Activated gamma-delta T cell (primary cell): ENCODE results near the gene MLYCD.

Experiments used
- DNase-seq: peaks from one replicate; lab custom pipeline; 2025; lab: John Stamatoyannopoulos, UW

Gene MLYCD

DNA sequence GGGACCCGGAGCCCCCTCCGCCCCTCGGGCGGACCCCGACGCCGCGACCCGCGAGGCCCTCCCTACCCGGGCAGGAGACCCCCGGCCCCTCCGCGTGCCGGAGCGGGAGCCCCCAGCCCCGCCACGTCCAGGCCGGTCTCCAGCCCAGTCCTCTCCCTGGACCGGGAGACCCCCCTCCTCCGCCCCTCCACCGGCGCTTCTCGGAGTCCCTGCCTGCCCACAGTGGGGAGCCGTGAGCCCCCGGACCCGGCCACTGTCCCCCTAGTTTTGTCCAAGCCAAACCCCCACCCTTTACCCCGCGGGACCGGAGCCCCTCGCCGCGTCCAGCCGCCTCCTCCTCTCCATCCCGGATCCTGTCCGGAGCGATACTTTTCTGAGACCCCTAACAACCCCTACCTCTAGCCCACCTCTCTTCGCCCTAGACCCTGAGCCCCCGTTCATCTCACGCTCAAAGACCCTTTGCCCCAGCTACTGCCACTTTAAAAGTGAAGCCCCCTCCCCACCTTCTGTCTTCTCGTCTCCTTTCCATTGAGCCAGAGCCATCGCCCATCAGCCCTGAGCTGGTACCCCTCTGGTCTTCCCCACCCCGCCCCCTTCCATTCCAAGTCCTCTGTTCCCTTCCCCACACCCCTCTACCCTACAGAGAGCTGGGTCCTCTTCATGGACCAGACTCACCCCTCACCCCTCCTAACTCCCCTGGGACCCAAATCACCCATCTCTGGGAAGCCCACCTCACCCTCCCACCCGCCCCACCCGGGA is 70.2 kb downstream of the MLYCD start:
- DNase-seq, result no peak

DNA sequence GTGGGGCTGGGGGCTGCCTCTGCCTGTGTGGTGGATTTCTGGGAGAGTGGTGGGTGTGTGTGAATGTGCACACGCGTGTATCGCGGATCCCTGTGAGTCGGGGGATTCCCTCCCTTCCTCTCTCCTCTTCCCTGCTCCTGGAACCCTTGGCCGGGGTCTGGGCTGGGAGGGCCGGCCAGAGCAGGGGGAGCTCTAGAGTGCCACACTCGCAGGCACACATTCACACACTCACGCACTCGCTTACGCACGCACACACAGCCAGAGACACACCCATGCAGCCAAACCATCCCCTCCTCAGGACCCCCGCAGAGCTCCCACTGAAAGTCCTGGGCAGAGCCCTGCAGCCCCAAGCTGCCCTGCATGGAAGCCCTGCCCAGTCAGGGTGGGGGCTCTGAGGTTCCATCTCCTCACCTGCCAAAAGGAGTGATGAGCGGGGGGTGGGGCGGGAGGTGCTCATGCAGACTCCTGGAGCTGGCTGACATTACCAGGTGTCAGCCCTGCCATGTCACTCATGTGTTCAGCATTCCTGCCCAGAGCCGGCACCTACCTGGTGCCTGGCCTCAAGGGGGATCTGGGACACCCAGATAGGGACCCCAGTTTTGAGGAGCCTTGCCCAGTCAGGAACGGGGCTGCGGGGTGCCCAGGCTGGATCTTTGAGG is 71.0 kb downstream of the MLYCD start:
- no peak for DNase-seq

DNA sequence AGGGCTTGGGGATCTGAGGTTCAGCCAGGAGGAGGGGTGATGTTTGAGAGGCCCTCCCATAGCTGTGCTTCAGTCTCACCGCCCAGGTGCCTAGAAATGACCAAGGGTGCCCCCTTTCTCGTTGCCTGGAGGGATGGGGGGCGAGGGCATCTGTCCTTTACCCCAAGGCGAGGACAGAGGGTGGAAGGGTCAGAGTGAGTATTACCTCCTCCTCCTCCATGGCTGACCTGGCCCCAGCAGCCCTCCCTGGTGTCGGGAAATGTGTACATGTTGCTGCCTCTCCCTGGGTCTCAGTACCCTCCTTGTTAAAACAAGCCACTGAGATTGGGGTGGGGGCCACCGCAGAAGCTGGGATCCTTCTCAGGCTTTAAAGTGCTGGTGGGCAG is 71.5 kb downstream of the MLYCD start:
- DNase-seq, result no peak

DNA sequence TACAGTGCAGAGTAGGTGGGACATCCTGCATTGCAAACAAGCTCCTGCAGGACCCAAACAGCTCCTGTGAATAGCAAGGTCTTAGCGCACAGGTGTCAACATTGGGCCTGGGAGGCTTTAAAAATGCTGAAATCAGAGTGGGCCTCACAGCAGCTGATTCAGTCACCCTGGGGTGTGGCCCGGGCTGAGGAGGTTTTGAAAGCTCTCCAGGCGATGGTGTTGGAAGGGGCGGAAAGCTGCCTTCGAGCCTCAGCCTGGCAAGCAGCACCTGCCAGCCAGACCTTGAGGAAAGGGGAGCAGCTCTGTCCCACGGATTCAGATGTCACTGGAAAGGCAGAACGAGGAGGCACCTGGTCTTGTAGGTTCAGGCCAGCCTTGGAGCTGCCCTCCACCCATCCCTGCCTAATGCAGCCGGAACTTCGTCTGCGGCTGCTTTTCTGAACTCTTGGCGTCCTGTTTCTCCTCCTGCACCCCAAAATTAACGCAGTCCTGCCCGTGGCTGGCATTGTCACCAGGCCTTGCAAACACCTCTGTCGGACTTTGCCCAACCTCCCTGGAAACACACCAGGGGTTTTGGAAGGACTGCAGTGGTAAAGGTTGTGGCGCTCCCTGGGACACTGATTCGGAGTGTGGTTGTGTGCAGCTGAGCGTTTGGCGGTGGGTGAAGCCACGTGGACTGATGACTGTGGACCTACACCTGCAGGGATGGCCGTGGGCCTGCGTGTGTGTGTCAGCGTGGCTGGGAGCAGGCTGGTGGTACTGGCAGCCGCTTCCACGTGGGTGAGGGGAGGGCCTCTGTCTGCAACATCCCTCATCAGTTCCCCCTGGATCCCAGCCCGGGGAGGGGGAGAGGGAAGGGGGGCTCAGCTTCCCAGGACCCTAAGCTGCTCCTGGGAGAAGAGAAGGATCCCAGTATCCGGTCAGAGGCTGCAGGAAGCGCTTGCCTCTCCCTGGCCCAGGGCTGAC is 72.5 kb downstream of the MLYCD start:
- DNase-seq, result no peak

DNA sequence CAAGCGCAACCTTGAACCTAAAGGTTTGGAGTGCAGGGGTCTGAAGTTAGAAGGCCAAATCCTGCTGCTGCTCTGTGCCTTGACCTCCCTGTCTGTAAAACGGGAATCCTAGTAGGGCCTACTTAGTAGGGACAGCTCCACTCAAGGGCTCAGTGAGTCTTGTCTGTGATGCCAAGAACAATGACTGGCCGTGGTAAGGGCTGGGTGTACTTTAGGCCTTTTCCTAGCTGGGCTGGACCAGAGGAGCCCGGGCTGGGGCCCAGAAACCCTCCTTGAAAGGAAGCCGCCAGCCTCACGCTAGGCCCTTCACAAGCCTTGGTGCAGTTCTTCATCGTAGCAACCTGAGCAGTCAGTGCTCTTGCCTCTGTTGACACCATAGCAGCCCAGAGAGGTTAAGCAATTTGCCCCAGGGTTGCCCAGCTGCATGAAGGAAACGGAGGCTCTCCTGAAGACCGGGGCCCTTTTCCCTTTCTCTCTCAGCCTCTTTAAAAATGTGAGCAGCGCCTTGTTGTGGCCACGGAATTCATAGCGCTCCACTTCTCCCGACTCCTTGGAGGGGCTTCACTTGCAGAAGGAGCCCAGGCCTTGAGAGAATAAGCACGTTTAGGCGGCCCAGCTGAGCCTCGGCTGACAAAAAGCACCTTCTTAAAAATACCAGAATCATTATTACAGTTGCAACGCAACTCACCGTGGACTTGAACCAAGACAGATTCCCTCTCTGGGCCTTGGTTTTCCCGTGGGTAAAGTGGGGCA is 73.5 kb downstream of the MLYCD start:
- DNase-seq, result no peak

DNA sequence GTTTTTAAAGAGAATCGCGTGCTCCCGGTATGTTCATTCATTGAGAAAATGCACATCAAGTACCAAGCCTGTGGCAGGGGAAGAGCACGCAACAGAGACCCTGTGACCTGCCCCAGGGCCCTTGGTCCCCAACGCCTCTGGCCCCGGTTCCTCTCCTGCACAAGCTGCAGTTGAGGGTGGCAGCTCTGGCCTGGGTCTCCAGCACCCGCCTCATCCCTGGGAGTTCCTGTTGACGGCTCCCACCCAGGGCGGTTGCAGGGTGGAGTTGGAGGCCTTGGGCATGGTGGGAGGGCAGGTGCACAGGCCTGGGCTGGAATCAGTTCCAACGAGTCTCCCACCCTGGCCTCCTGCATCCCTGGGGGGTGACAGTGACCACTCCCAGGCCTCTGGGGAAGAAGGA is 74.2 kb downstream of the MLYCD start:
- no peak for DNase-seq

DNA sequence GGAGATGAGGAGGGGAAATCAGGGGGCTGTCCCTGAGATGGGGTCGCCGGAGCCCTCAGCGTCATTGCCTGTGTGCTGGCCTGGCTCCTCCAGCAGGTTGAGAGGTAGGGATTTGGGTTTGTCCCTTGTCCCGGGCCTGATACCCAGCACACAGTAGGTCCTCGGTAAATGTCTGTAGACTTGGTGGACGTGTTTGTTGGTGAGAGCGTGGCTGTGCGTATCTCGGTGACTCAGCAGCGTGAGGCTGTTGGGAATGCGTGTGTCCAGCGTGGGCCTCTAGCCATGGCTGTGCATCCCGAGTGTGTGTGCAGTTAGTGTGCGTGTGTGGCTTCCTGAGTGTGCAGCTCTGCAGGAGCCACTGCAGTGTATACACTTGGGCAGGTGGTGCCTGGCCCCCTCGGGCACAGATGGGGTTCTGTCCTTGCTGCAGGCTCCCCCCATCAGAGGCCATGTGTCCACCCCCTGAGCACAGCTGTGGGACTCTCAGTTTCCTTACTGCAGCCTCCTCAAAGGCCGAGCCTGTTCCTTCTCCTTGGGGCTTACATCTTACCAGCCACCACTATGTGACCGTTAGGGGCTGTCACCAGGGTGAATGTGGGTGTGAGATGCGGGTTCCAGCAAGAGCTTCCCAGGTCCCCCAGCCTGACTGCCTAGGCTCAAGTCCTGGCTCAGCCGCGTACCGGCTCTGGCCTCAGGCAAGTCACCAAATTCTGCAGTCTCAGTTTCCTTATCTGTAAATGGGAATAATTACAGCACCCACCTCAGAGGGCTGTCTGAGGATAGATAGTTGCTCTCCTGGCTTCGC is 74.9 kb downstream of the MLYCD start:
- no peak for DNase-seq

DNA sequence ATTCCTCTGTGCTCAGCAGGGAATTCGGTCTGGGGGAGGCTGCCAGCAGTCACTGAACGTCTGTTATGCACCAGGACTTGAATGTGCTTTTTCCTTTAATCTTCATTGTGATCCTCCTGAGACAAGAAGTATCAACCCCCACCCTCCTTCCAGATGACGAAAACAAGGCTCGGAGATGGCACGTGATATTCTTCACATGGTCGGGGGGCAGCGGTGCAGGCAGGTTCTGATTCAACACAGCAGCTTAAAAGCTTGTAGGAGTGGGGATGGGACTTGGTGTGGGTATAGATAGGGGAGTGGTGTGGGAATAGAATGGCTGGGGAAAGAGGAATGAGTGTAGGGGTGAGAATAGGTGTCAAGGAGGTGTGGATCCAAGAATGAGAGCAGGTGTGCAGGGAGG is 75.6 kb downstream of the MLYCD start:
- DNase-seq, result no peak

DNA sequence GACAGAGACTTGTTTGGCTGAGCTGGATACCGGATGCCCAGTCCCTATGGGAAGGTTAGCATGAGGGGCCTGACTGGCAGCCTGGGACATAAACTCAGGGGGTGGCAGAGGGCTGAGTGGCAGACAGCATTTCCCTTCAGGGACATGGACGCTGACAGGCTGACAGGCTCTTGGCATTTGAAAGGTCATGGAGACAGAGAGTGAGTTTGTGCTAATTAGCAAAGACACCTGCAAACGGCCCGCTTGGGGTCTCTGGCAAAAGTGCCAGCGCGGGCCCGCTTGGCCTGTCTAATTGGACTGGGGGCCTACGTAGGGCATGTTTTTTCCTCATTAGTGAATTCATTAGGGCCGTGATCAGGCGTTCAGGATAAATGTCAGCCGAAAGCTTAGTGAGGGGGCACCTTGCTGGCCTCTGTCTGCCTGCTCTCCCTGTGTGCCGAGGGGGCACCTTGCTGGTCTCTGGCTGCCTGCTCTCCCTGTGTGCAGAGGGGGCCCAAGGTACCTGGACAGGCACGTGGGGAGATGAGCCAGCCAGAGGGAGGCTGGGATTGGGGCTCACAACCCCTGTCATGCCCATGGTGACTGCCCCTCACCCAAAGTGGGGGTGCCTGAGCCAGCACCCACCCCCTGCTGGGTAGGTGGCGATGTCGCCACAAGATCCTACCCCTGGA is 76.8 kb downstream of the MLYCD start:
- no peak for DNase-seq
